T-helper 2 cell (primary cell): Measurements from ENCODE around the gene CRKL.
"Not testable (repeated sequence)": the region's sequence is repeated elsewhere in the genome, so short reads cannot be mapped to it uniquely, and the experiment has no call there.

Source experiments
- DNase-seq, 5 experiments: peaks; one replicate each; pipeline versions ENCODE4 v3.0.0 to v3.0.0-alpha.2; 2012 to 2022
- total RNA-seq, 2 donors: gene quantifications; one replicate each; lab custom pipeline; 2026; lab: John Stamatoyannopoulos, UW

The CRKL gene
- 116 to 119 reads per million in 2 donors for total RNA-seq

GRCh38 chr22:20916916-20917810 lies at the start of gene CRKL:
TSS of gene CRKL (plus strand) at chr22:20917407. CDS start at chr22:20917935, 528 bp downstream.
- peak; percentile 94 to 98 (median 94) for DNase-seq

DNA sequence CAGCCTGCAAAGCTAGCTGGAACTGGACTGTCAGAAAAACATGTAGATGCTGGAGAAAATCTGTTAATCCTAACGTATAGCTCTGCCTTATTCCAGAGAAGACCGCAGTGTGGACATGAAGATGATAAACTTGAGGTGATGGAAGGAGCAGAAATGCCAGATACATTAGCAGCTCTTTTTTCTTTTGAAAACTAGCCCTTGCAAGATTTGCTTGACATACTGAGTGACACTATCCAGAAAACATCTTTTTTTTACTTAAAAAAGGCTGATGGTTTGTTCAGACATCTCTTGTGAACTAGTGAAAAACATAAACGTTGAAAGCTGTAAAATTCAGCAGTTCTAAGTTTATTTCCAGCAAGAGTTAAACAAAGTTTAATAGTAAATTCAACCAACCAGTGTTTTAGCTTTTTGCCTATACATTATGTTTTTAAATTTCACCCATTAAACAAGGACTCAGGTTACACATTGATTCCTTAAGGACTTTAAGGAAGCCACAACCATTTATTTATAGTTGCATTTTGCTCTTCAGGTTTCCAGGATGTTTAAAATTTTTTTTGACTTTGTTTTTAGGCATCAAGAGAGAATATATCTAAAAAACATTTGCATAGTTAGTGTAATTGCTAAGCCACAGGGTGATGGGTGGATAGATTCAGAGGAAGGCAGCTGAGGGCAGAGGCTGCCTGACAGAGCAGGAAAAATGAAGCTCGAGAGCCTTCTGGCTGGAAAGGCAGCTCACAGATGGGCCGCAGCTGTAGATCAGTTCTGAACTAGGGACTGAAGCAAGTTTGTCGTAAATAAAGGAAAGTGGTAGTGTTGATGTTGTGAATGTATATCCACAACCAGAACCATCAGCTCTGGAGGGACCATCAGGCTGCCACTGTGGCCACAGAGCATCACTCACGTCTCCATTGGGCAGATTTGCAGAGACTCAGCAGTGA lies 48.9 kb upstream of the CRKL start:
- DNase-seq, result no peak

- DNase-seq, result no peak
Observed at GRCh38 chr22:20869234-20869633, 48.0 kb upstream of the CRKL start.

DNA sequence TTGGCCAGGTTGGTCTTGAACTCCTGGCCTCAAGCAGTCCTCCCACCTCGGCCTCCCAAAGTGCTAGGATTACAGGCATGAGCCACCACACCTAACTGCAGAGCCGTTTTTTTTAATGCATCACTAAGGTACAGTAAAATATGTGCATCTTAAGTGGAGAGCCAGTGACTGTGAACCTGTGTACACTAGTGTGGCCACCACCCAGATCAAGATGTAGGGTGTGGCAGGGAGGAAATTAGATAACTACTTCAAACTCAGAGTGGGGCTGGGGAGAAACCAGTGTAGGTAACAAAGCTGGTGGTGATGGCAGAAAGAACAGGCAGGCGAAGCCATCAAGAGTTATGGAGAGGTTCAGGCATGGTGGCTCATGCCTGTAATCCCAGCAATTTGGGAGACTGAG lies 44.0 kb upstream of the CRKL start:
- DNase-seq, result no peak

GRCh38 chr22:20875296-20875695 lies 41.9 kb upstream of the CRKL start:
- no peak for DNase-seq

DNA sequence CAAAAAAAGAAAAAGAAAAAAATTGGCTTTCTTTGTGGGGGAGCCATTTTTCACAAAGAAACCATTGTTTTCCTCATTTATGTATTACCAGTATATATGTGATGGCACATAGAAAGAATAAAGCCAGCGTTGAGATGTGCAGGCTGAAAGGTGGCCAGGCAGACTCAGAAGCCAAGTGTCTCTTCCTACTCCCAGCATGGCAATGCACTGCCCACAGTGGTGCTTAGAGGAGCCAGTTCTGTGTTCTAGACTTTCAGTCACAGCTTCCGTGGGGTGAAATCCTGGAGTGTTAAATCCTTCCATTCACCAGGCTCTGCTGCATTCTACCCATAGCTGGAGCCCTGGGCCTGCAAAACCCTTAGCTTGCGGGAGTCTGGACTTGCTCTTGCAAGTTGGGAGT lies 39.5 kb upstream of the CRKL start:
- DNase-seq, result no peak

DNA sequence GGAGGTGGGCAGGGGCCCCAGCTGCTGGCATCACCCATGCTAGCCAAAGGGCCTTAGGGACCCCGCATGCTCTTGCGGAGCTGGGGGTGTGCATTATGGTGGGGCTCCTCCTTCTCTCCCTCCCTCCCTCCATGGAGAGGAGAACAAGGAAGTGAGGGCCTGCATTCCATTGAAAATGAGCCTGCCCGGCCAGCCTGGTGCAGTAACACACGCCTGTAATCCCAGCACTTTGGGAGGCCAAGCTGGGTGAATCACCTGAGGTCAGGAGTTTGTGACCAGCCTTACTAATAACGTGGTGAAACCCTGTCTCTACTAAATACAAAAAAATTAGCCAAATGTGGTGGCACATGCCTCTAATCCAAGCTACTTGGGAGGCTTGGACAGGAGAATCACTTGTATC lies 36.0 kb upstream of the CRKL start:
- DNase-seq, result no peak

- DNase-seq, result no peak
Observed at GRCh38 chr22:20881869-20882815, 35.1 kb upstream of the CRKL start.

GRCh38 chr22:20882855-20883254 lies 34.4 kb upstream of the CRKL start:
- no peak for DNase-seq

- no peak for DNase-seq
Observed at GRCh38 chr22:20884454-20884853, 32.8 kb upstream of the CRKL start.

DNA sequence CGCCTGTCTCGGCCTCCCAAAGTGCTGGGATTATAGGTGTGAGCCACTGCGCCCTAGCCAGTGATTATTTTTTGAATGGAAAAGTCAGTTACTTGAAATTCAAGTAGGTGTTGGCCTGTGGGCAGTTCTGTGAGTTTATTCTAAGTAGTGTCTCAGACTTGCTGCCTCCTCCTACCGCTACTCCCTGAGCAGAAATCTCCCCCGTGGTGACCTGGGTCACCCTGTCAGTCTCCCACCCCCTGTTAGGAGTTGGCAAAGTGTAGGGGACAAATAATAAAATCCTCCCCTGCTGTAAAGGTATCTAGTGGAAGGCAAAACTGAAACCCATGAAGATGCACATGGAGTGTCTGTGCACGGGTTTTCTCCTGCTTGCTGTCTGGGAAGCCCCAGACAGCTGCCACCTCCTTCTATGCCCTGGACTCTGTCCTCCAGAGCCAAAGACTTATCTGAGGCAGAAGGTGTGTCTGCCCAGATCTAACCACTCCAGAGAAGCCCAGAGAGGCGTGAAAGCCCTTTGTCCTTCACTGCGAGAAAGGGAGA lies 32.1 kb upstream of the CRKL start:
- DNase-seq, result no peak

GRCh38 chr22:20885557-20886323 lies 31.5 kb upstream of the CRKL start:
- peak in 2 of 5 experiments; percentile 5 to 30 for DNase-seq

DNA sequence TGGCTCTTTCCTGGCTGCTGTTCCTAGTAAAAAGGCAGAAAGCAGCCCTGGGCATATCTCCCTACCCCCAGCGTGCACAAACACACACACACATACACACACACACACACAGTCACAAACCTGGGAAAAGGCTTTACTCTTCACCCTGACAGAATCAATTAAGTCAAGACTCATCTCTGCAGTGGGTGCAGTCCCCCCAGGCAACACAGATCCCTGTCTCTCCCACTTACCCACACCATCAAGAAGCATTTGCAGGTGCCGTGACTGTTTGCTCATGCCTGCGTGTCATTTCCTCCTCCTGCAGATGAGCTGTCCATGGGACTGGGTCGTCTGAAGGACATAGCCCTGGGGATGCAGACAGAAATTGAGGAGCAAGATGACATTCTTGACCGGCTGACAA lies 29.8 kb upstream of the CRKL start:
- DNase-seq, result no peak

GRCh38 chr22:20889025-20889704 lies 28.0 kb upstream of the CRKL start:
- no peak for DNase-seq

- no peak for DNase-seq
Observed at GRCh38 chr22:20889904-20890540, 27.2 kb upstream of the CRKL start.

DNA sequence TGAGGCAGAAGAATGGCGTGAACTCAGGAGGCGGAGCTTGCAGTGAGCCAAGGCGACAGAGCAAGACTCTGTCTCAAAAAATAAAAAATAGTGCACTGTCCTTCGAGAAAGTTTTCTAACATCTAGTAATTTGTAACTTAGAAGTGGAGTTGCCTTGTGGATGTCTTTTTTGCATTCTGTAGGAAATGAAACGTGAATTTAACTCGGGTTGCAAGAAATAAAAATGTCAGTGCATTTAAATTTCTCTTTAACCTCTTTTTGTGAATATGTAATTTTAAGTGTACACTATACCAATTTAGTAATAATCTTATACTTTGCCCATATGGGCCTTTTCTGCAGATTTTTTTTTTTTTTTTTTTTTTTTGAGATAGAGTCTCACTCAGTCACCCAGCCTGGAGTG lies 26.2 kb upstream of the CRKL start:
- DNase-seq, result no peak

DNA sequence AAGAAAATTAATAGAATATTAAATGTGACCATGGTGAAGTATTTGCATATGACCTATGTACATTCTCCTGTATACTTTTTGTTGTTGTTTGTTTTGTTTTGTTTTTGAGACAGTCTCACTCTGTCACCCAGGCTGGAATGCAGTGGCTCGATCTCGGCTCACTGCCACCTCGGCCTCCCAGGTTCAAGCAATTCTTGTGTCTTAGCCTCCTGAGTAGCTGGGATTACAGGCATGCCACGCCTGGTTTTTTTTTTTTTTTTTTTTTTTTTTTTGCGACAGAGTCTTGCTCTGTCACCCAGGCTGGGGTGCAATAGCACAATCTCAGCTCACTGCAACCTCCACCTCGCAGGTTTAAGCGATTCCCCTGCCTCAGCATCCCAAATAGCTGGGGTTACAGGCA lies 19.5 kb upstream of the CRKL start:
- not testable (repeated sequence) for DNase-seq

GRCh38 chr22:20899827-20900423 lies 17.3 kb upstream of the CRKL start:
- DNase-seq, result no peak
